SKM-1 treated with dmso at 0.1 percent for 144 hours (cell line): ENCODE results near the gene SLC4A9.

ENCODE experiments used
- DNase-seq: peaks from one replicate; lab custom pipeline; 2025; ENCODE audit not compliant: unreplicated experiment; lab: John Stamatoyannopoulos, UW

The SLC4A9 gene

GRCh38 chr5:140361901-140362300, 1.9 kb downstream of the SLC4A9 start:
- no peak for DNase-seq

- no peak for DNase-seq
Measured at GRCh38 chr5:140362311-140362710, 2.3 kb downstream of the SLC4A9 start.

- DNase-seq: peak; percentile 65
Measured at GRCh38 chr5:140362875-140363630, 3.1 kb downstream of the SLC4A9 start.

GRCh38 chr5:140363631-140364471, 3.9 kb downstream of the SLC4A9 start:
- DNase-seq: no peak

- no peak for DNase-seq
Measured at GRCh38 chr5:140364472-140364765, 4.4 kb downstream of the SLC4A9 start.

GRCh38 chr5:140365282-140365681, 5.3 kb downstream of the SLC4A9 start:
- no peak for DNase-seq

GRCh38 chr5:140365941-140366340, 5.9 kb downstream of the SLC4A9 start:
- no peak for DNase-seq

GRCh38 chr5:140366589-140367255, 6.7 kb downstream of the SLC4A9 start:
- no peak for DNase-seq

GRCh38 chr5:140367256-140368013, 7.4 kb downstream of the SLC4A9 start:
- DNase-seq: no peak

GRCh38 chr5:140371356-140372151, 11.6 kb downstream of the SLC4A9 start:
- no peak for DNase-seq

GRCh38 chr5:140372971-140373487, 13.0 kb downstream of the SLC4A9 start:
- DNase-seq: peak; percentile 36

- DNase-seq: no peak
Measured at GRCh38 chr5:140381351-140381750, 21.4 kb downstream of the SLC4A9 start.

GRCh38 chr5:140381972-140382371, 22.0 kb downstream of the SLC4A9 start:
- DNase-seq: no peak

GRCh38 chr5:140382866-140383265, 22.9 kb downstream of the SLC4A9 start:
- no peak for DNase-seq

GRCh38 chr5:140383300-140383699, 23.3 kb downstream of the SLC4A9 start:
- no peak for DNase-seq

- DNase-seq: no peak
Measured at GRCh38 chr5:140388052-140388451, 28.1 kb downstream of the SLC4A9 start.

GRCh38 chr5:140391312-140391711, 31.3 kb downstream of the SLC4A9 start:
- DNase-seq: no peak

GRCh38 chr5:140391732-140392131, 31.7 kb downstream of the SLC4A9 start:
- no peak for DNase-seq

GRCh38 chr5:140393738-140394137, 33.7 kb downstream of the SLC4A9 start:
- no peak for DNase-seq

- DNase-seq: peak; percentile 10
Measured at GRCh38 chr5:140398379-140398811, 38.4 kb downstream of the SLC4A9 start.
